HEK293T (cell line): ENCODE data around the gene JPH4.
A peak's percentile ranks its signal among the peaks of the same experiment; 100 is the strongest.

ENCODE experiments used
- CTCF ChIA-PET: fragments of 350-600 bp; formaldehyde crosslinking; extraction: SDS; loops from one replicate; lab custom pipeline; 2021; ENCODE audit warnings: antibody characterized with exemption, inconsistent platforms; lab: Yijun Ruan, JAX
- POLR2A ChIA-PET: fragments of 350-600 bp; formaldehyde crosslinking; extraction: SDS; loops from one replicate; lab custom pipeline; 2020; ENCODE audit warnings: antibody characterized with exemption, inconsistent platforms; lab: Yijun Ruan, JAX
- DNase-seq: peaks from one replicate; pipeline ENCODE4 v3.0.0; 2012; ENCODE audit warnings: mixed read lengths; ENCODE audit errors: extremely low spot score
- ARNT ChIP-seq: fragments of 450-650 bp; IDR thresholded peaks from 2 replicates; pipeline ENCODE4 v1.6.1; 2017; ENCODE audit warnings: mild to moderate bottlenecking
- BHLHE40 ChIP-seq: fragments of 450-650 bp; IDR thresholded peaks from 2 replicates; pipeline ENCODE4 v1.6.1; 2016; ENCODE audit warnings: mild to moderate bottlenecking, moderate library complexity, borderline replicate concordance
- CTBP1 ChIP-seq: fragments of 450-650 bp; IDR thresholded peaks from 2 replicates; pipeline ENCODE4 v1.6.1; 2016; ENCODE audit warnings: borderline replicate concordance
- ELF4 ChIP-seq: fragments of 450-650 bp; IDR thresholded peaks from 2 replicates; pipeline ENCODE4 v1.6.1; 2017; ENCODE audit warnings: antibody characterized with exemption
- FOXA1 ChIP-seq: fragments of 450-650 bp; IDR thresholded peaks from 2 replicates; pipeline ENCODE4 v1.6.1; 2016; ENCODE audit warnings: mild to moderate bottlenecking
- FOXK2 ChIP-seq: fragments of 450-650 bp; IDR thresholded peaks from 2 replicates; pipeline ENCODE4 v1.6.1; 2016; ENCODE audit warnings: mild to moderate bottlenecking
- FOXM1 ChIP-seq: fragments of 450-650 bp; IDR thresholded peaks from 2 replicates; pipeline ENCODE4 v1.6.1; 2017; ENCODE audit warnings: mild to moderate bottlenecking, borderline replicate concordance
- HDGF ChIP-seq: fragments of 450-650 bp; IDR thresholded peaks from 2 replicates; pipeline ENCODE4 v1.6.1; 2017; ENCODE audit warnings: antibody characterized with exemption, borderline replicate concordance
- L3MBTL2 ChIP-seq: fragments of 450-650 bp; conservative IDR thresholded peaks from 2 replicates; pipeline ENCODE4 v1.6.1; 2016; ENCODE audit warnings: mild to moderate bottlenecking
- LEF1 ChIP-seq: fragments of 450-650 bp; IDR thresholded peaks from 2 replicates; pipeline ENCODE4 v1.6.1; 2017; ENCODE audit warnings: mild to moderate bottlenecking, borderline replicate concordance
- NFRKB ChIP-seq: fragments of 450-650 bp; IDR thresholded peaks from 2 replicates; pipeline ENCODE4 v1.6.1; 2016; ENCODE audit warnings: mild to moderate bottlenecking, moderate library complexity
- PKNOX1 ChIP-seq: fragments of 450-650 bp; IDR thresholded peaks from 2 replicates; pipeline ENCODE4 v1.6.1; 2016
- SP1 ChIP-seq: fragments of 450-650 bp; IDR thresholded peaks from 2 replicates; pipeline ENCODE4 v1.6.1; 2017
- SUZ12 ChIP-seq: fragments of 450-650 bp; IDR thresholded peaks from 2 replicates; pipeline ENCODE4 v1.6.1; 2016; ENCODE audit warnings: mild to moderate bottlenecking
- TARDBP ChIP-seq: fragments of 450-650 bp; IDR thresholded peaks from 2 replicates; pipeline ENCODE4 v1.6.1; 2016
- ZNF384 ChIP-seq: fragments of 450-650 bp; IDR thresholded peaks from 2 replicates; pipeline ENCODE4 v1.6.1; 2016

The JPH4 gene

GRCh38 chr14:23556700-23557440, 21.7 kb downstream of the JPH4 start:
- ChIA-PET POLR2A (interaction anchor here (0.8 to 2.3 kb wide), 6 partner anchors 9 to 80 kb away, joined by 3 to 10 read pairs (median 3); no protein-coding TSS in a partner anchor), CTCF (interaction anchor here (0.8 to 2.4 kb wide), 2 partner anchors 73 to 78 kb away, joined by 4 to 11 read pairs; no protein-coding TSS in a partner anchor)
- TF ChIP-seq CTBP1 (no peak), FOXA1 (no peak), SP1 (no peak), NFRKB (no peak), BHLHE40 (no peak), FOXM1 (no peak), ZNF384 (no peak), LEF1 (no peak), HDGF (no peak), ELF4 (no peak), TARDBP (no peak), SUZ12 (no peak), FOXK2 (no peak), ARNT (no peak), PKNOX1 (no peak), L3MBTL2 (no peak)
- DNase-seq, result no peak

GRCh38 chr14:23555882-23556699, 22.5 kb downstream of the JPH4 start, which contains the start of gene THTPA:
Gene THTPA (plus strand): TSS chr14:23556271. CDS start chr14:23556758, 487 bp downstream.
- ChIA-PET POLR2A (interaction anchor here (0.5 to 2.3 kb wide), 15 partner anchors 8 to 378 kb away, joined by 3 to 10 read pairs (median 3); partner anchors contain the start of genes AP1G2 and PABPN1), CTCF (interaction anchor here (0.7 to 1.5 kb wide), 5 partner anchors 18 to 78 kb away, joined by 3 to 4 read pairs (median 3); no protein-coding TSS in a partner anchor)
- TF ChIP-seq SP1, result no peak
- TF ChIP-seq BHLHE40, result no peak
- no peak for TF ChIP-seq FOXK2
- TF ChIP-seq ELF4, result peak; percentile 71; the same call in 1 of the 2 replicates
- peak; percentile 86 for DNase-seq

GRCh38 chr14:23555533-23555881, 23.1 kb downstream of the JPH4 start:
- DNase-seq, result no peak
- no peak for TF ChIP-seq NFRKB
- TF ChIP-seq HDGF, result no peak
- TF ChIP-seq CTBP1, result no peak
- no peak for TF ChIP-seq FOXA1
- TF ChIP-seq ZNF384, result no peak
- no peak for TF ChIP-seq FOXK2
- TF ChIP-seq FOXM1, result no peak
- no peak for TF ChIP-seq BHLHE40
- TF ChIP-seq LEF1, result no peak
- no peak for TF ChIP-seq ARNT
- TF ChIP-seq L3MBTL2, result no peak
- no peak for TF ChIP-seq SP1
- TF ChIP-seq PKNOX1, result no peak
- no peak for TF ChIP-seq TARDBP
- no peak for TF ChIP-seq SUZ12
- no peak for TF ChIP-seq ELF4
- ChIA-PET CTCF (interaction anchor here (0.7 to 1.5 kb wide), 4 partner anchors 18 to 77 kb away, joined by 3 to 4 read pairs (median 3); no protein-coding TSS in a partner anchor), POLR2A (interaction anchor here (0.5 to 2.3 kb wide), 12 partner anchors 11 to 378 kb away, joined by 3 to 10 read pairs (median 4); partner anchors contain the start of genes AP1G2 and PABPN1)

- CTCF ChIA-PET, result interaction anchor here (0.5 to 1.9 kb wide), 4 partner anchors 8 to 85 kb away, joined by 3 to 8 read pairs (median 4); no protein-coding TSS in a partner anchor
- peak; percentile 81 for DNase-seq
- POLR2A ChIA-PET, result interaction anchor here (0.7 to 2.4 kb wide), 4 partner anchors 8 to 82 kb away, joined by 3 to 9 read pairs (median 4); partner anchors contain the start of genes AP1G2 and NGDN
- TF ChIP-seq FOXM1 (no peak), SUZ12 (no peak), ELF4 (no peak), BHLHE40 (no peak), NFRKB (no peak), FOXA1 (no peak), HDGF (no peak), FOXK2 (no peak)
These were observed 27.1 kb downstream of the JPH4 start, which contains the start of gene ZFHX2 for GRCh38 chr14:23551266-23552028. Gene ZFHX2 (minus strand): TSS chr14:23551765. CDS start chr14:23535325, 16,440 bp downstream.

GRCh38 chr14:23550812-23551265, 27.8 kb downstream of the JPH4 start:
- ChIA-PET CTCF (interaction anchor here (0.7 to 1.9 kb wide), 2 partner anchors 9 to 18 kb away, joined by 3 to 8 read pairs; no protein-coding TSS in a partner anchor), POLR2A (interaction anchor here (0.9 to 2.4 kb wide), 3 partner anchors 9 to 228 kb away, joined by 3 to 9 read pairs (median 4); partner anchors contain the start of gene AP1G2)
- DNase-seq, result no peak
- no peak for TF ChIP-seq PKNOX1
- TF ChIP-seq BHLHE40, result no peak
- no peak for TF ChIP-seq CTBP1
- no peak for TF ChIP-seq ELF4
- no peak for TF ChIP-seq NFRKB
- TF ChIP-seq L3MBTL2, result no peak
- TF ChIP-seq FOXM1, result no peak
- TF ChIP-seq ARNT, result no peak
